GM19351 (cell line): ENCODE results near the gene UBE2K.
"Not testable (repeated sequence)": the region's sequence is repeated elsewhere in the genome, so short reads cannot be mapped to it uniquely, and the experiment has no call there.

Source experiments
- ATAC-seq: cut with Tn5 transposase; IDR thresholded peaks from one replicate; pipeline ENCODE4 v1.9.1; 2021; ENCODE audit warnings: mild to moderate bottlenecking, moderate library complexity; ENCODE audit not compliant: unreplicated experiment

UBE2K gene

DNA sequence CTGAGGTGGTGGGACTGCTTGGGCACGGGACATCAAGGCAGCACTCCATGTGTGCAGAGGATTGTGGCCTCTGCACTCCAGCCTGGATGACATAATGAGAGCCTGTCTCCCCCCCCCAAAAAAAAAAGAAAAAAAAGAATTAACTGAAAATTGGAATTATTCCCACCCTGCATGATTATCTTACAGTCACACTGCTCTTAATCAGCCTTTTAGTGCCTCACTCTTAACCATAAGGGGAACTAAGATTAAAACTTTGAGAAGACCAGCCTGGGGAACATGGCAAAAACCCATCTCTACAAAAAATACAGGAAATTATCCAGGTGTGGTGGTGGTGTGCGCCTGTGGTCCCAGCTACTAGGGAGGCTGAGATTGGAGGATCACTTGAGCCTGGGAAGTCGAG, 94.6 kb downstream of the UBE2K start:
- ATAC-seq, result no peak

DNA sequence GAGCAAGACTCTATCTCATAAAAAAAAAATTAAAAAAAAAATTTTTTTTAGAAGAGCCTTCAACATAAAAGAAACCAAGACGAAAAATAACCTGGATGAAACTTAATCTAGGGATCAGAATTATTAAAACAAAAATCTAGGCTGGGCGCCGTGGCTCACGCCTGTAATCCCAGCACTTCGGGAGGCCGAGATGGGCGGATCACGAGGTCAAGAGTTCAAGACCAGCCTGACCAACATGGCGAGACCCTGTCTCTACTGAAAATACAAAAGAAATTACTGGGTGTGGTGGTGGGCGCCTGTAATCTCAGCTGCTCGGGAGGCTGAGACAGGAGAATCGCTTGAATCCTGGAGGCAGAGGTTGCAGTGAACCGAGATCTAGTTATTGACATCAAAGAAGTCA, 95.0 kb downstream of the UBE2K start:
- ATAC-seq, result not testable (repeated sequence)

DNA sequence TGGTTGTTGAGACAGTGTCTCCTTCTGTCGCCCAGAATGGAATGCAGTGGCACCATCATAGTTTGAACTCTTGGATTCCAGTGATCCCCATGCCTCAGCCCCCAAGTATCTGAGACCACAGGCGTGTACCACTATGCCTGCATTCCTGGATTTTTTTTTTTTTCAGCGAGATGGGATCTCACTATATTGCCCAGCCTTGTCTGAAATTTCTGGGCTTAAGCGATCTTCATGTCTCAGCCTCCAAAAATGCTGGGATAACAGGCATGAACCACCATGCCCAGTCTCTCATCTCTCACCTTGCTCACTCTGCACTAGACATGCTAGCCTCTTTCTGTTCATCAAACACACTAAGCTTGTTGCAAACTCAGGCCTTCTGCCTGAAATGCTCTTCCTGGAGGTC, 104.1 kb downstream of the UBE2K start:
- no peak for ATAC-seq

DNA sequence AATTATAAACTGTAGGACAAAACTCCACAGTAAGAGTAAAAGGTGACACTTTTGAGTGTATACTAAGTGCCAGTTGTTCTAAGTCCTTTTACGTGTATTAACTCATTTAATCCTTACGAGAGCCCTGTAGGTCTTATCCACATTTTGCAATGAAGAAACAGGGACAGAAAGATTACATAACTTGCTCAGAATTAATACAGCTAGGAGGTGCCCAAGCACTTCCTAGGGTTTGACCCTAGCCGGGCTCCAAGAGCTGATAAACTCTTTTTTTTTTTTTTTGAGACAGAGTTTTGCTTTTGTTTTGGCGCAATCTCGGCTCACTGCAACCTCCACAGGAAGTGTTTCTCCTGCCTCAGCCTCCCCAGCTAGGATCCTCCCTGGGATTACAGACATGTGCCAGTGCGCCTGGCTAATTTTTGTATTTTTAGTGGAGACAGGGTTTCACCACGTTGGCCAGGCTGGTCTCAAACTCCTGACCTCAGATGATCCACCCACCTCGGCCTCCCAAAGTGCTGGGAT, 110.4 kb downstream of the UBE2K start:
- no peak for ATAC-seq

DNA sequence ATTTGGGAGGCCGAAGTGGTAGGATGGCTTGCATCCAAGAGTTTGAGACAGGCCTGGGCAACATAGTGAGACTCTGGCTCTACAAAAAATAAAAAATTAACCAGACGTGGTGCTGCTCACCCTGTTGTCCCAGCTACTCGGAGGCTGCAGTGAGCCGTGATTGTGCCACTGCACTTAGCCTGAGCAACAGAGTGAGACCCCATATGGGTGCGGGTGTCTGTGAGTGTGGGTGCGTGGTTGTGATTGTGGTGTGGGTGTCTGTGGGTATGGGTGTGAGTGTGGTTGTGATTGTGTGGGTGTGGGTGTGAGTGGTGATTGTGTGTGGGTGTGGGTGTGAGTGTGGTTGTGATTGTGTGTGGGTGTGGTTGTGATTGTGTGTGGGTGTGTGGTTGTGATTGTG, 114.6 kb downstream of the UBE2K start:
- no peak for ATAC-seq

DNA sequence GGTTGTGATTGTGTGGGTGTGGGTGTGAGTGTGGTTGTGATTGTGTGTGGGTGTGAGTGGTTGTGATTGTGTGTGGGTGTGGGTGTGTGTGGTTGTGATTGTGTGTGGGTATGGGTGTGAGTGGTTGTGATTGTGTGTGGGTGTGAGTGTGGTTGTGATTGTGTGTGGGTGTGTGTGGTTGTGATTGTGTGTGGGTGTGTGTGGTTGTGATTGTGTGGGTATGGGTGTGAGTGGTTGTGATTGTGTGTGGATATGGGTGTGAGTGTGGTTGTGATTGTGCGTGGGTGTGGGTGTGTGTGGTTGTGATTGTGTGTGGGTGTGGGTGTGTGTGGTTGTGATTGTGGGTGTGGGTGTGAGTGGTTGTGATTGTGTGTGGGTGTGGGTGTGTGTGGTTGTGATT, 115.1 kb downstream of the UBE2K start:
- not testable (repeated sequence) for ATAC-seq

DNA sequence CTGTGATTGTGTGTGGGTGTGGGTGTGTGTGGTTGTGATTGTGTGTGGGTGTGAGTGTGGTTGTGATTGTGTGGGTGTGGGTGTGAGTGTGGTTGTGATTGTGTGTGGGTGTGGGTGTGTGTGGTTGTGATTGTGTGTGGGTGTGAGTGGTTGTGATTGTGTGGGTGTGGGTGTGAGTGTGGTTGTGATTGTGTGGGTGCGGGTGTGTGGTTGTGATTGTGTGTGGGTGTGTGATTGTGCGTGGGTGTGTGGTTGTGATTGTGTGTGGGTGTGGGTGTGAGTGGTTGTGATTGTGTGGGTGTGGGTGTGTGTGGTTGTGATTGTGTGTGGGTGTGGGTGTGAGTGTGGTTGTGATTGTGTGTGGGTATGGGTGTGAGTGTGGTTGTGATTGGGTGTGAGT, 115.8 kb downstream of the UBE2K start:
- ATAC-seq, result not testable (repeated sequence)

DNA sequence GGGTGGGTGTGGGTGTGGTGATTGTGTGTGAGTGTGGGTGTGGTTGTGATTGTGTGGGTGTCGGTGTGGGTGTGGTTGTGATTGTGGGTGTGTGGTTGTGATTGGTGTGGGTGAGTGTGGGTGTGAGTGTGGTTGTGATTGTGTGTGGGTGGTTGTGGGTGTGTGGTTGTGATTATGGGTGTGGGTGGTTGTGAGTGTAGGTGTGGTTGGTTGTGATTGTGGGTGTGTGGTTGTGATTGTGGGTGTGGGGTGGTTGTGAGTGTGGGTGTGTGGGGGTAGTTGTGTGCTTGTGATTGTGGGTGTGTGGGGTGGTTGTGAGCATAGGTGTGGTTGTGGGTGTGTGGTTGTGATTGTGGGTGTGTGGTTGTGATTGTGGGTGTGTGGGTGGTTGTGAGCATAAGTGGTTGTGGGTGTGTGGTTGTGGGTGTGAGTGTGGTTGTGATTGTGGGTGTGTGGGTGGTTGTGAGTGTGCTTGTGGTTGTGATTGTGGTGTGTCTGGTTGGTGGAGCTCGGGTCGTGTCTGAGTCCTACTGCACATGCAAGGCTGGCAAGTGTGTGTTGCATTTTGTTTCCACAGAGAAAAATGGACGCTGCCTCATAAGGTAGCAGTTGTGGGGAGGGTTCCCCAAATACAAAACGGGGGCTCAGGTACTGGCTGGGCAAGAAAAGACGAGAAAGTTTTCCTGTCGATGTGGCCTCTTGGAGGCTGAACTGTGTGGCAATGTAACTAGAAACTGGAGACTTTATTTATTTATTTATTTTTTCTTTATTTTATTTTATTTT, 116.7 kb downstream of the UBE2K start:
- no peak for ATAC-seq

DNA sequence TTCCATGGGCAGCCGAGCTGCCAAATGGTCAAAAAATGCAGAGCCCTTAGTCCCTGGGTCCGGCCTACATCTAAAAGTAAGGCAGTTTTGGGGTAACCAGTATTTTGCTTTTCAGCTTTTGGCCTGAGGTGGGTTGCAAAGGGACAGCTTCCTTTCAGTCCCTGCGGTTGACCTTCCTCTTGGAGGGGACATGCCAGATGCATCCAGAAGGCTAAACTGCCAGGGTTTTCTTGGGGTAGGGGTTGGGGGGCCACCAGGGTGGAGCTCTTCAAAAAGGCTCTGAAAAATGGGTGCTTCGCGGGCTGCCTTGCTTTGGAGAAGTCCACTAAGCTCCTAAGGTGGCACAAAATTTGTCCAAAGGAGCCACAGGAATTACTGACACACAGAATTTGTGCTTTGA, 120.7 kb downstream of the UBE2K start:
- no peak for ATAC-seq

DNA sequence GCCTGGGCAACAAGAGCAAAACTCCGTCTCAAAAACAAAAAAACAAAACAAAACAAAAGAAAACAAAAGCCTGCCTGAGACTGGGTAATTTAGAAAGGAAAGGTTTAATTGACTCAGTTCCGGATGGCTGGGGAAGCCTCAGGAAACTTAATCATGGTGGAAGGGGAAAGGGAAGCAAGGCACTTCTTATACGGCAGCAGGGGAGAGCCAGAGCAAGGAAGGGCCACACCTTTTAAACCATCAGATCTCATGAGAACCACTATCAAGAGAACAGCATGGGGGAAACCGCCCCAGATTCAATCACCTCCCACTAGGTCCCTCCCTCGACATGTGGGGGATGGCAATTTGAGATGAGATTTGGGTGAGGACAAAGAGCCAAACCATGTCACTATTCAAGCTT, 122.2 kb downstream of the UBE2K start:
- ATAC-seq, result no peak

DNA sequence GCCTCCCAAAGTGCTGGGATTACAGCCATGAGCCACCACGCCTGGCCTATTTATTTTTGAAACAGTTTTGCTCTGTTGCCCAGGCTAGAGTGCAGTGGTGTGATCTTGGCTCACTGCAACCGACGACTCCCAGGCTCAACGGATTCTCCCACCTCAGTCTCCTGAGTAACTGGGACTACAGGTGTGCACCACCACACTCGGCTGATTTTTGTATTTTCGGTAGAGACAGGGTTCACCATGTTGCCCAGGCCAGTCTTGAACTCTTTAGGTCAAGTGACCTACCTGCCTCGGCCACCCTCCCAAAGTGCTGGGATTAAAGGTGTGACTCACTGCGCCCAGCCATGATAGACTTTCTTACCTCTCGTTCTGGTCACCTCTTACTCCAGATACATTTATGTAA, 124.0 kb downstream of the UBE2K start:
- ATAC-seq, result no peak

DNA sequence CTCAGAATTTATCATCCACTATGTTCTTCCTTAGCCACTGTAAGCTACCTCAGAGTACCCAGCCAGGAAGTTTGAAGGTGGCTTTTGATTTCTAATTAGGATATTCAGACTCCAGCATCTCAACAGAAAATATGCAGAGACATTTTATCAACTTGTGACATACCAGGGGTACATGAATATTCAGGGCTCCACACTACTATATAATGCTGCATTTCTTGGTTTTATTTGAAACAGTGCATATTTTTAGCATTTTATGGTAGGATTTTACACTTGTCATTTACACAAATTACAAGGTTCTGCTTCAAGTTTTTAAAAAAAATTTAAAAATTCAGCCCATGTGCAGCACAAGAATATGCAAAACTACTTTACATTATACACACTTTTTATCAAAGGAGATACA, 124.7 kb downstream of the UBE2K start:
- no peak for ATAC-seq

DNA sequence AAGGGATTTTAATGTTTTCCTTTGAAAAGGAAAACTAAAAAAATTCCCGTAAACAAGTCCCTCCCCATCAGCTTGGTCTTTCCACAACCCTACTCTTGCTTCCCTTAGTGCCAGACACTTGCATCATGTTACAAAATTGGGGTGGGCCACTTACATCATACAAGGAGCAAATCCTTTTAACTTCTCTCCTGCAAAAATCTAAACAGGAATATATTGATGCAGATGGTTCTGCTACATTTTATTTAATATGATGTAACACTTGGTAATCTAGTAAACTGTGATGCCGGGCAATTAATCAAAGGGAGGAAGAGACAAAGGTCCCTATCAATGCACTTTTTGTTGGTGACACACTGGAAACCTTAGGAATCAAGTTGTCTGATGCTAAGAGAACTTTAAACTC, 125.3 kb downstream of the UBE2K start:
- no peak for ATAC-seq

DNA sequence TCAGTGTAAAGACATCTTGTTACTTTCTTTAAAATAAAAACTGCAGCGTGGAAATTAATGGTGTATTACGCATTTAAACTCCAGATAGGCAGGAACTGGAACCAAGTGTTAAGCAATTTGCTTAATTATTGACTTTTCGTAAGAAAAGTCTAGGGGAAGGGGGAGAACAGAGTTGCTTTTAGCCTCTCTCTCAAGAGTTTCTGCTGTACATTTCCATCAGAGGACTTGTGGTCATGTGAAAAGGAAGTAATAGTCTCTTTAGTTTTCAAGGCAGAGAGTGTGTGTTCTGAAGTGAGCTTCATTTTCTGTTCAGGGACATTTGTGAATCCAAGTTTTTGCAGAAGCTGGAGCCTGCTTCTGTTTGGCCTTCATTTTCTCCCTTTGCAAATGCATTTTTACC, 127.2 kb downstream of the UBE2K start:
- ATAC-seq, result no peak

DNA sequence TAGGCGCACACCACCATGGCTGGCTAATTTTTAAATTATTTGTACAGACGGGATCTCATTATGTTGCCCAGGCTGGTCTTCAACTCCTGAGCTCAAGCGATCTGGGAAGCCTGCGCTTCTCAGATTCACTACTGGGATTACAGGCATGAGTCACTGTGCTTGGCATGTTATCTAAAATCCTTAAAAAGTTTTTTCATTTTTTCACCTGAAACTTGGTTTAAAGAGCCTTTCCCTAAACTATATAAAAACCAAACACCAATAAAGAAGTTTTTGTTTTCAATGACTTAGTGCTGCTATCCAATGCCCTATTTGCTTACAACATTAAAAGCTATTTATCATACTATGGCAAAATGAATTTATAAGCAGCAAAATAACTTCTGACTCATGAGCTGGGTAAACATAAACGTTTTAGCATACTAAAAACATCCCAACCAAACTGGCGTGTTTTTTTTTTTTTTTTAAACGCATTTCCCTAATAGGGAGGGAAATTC, 127.8 kb downstream of the UBE2K start:
- no peak for ATAC-seq
